Measurements from ENCODE around the gene LYST.
A peak's percentile ranks its signal among the peaks of the same experiment; 100 is the strongest.
"Not testable (repeated sequence)": the region's sequence is repeated elsewhere in the genome, so short reads cannot be mapped to it uniquely, and the experiment has no call there.

The LYST gene, protein sequence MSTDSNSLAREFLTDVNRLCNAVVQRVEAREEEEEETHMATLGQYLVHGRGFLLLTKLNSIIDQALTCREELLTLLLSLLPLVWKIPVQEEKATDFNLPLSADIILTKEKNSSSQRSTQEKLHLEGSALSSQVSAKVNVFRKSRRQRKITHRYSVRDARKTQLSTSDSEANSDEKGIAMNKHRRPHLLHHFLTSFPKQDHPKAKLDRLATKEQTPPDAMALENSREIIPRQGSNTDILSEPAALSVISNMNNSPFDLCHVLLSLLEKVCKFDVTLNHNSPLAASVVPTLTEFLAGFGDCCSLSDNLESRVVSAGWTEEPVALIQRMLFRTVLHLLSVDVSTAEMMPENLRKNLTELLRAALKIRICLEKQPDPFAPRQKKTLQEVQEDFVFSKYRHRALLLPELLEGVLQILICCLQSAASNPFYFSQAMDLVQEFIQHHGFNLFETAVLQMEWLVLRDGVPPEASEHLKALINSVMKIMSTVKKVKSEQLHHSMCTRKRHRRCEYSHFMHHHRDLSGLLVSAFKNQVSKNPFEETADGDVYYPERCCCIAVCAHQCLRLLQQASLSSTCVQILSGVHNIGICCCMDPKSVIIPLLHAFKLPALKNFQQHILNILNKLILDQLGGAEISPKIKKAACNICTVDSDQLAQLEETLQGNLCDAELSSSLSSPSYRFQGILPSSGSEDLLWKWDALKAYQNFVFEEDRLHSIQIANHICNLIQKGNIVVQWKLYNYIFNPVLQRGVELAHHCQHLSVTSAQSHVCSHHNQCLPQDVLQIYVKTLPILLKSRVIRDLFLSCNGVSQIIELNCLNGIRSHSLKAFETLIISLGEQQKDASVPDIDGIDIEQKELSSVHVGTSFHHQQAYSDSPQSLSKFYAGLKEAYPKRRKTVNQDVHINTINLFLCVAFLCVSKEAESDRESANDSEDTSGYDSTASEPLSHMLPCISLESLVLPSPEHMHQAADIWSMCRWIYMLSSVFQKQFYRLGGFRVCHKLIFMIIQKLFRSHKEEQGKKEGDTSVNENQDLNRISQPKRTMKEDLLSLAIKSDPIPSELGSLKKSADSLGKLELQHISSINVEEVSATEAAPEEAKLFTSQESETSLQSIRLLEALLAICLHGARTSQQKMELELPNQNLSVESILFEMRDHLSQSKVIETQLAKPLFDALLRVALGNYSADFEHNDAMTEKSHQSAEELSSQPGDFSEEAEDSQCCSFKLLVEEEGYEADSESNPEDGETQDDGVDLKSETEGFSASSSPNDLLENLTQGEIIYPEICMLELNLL (N-terminal part only)

DNA sequence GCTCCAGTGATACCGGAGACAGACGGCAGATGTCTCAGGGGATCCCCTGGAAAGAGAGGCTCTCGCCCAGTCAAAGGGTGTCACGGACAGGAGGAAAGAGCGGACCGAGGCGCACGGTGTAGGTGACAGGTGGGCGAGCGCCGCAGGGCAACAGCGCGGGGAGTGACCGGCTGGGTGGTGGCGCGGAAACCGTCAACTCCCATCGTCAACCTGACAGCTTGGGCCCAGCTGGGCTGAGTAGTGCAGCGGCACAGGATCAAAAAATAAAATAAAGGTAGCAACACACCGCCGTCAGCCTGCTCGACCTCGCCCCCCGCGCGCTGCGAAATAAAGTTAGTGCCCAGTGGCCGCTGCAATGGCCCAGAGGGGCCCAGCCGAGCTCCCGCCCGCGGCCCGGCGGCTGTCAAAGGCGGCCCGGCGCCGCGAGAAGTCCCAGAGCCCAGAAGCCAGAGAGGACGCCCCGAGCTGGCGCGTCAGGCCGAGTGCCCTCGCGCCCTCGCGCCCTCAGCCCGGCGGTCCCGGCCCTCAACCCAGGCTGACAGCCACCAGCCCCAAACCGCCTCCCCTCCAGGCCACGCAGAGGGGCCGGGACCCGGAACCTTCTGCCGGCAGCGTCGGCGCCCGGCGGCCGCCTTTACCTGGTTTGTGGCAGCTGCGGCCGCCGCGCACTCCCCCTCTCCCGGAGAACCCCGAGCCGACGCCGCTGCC lies at the start of gene LYST:
LYST (minus strand) TSS at position 702 of the 708 bp plus-strand sequence. CDS start 36,489 bp downstream, outside the sequence.
- DNase-seq (ENCODE audit: low spot score in 2 of 2), result peak; percentile 43 to 80
- peaks cover 50% of the 10 kb centered on the region for H3K4me1 Mint-ChIP-seq
- ATAC-seq, result peak; percentile 75

DNA sequence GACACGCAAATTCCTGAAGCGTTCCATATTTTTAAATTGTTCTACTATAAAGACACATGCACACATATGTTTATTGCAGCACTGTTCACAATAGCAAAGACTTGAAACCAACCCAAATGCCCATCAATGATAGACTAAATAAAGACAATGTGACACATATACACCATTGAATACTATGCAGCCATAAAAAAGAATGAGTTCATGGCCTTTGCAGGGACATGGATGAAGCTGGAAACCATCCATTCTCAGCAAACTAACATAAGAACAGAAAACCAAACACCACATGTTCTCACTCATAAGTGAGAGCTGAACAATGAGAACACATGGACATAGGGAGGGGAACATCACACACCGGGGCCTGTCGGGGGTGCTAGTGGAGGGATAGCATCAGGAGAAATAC lies 48.8 kb upstream of the LYST start:
- Mint-ChIP-seq H3K27ac (peak overlapping the region; percentile 41), H3K4me1 (peaks cover 42% of the 10 kb centered on the region)
- not testable (repeated sequence) for DNase-seq (ENCODE audit: low spot score in 2 of 2); H3K9me3 Mint-ChIP-seq; ATAC-seq; H3K4me3 Mint-ChIP-seq; H3K36me3 Mint-ChIP-seq

More for the DNA sequence above, at the start of gene LYST:
- Mint-ChIP-seq H3K4me3 (peak within 1 kb of the TSS; percentile 98), H3K36me3 (peaks cover 39% of the 10 kb centered on the region), H3K9me3 (no peaks in the 10 kb centered on the region), H3K27ac (peak within 1 kb of the TSS; percentile 98)

DNA sequence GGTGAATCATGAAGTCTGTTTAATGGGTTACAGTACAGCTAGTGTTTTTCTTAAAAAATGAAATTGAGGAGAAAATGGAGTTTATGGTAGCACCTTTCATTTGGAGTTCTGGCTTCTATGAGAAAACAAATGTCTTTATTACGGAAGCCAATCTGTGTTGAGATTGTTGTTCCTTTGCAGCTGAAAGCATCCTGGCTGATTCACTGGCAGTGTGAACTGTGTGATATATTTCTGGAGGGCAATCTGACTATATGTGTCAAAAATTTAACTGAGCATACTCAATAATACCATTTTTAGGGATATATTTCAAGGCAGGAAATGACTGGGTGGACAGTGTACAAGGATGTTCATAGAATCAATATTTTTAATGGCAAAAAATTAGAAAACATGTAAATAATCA lies 46.6 kb upstream of the LYST start:
- Mint-ChIP-seq H3K9me3 (no peaks in the 10 kb centered on the region), H3K36me3 (no peaks in the 10 kb centered on the region), H3K4me1 (peaks cover 49% of the 10 kb centered on the region), H3K27ac (no peak overlapping the region), H3K4me3 (no peak overlapping the region)
- DNase-seq (ENCODE audit: low spot score in 2 of 2) (no peak), ATAC-seq (no peak)

DNA sequence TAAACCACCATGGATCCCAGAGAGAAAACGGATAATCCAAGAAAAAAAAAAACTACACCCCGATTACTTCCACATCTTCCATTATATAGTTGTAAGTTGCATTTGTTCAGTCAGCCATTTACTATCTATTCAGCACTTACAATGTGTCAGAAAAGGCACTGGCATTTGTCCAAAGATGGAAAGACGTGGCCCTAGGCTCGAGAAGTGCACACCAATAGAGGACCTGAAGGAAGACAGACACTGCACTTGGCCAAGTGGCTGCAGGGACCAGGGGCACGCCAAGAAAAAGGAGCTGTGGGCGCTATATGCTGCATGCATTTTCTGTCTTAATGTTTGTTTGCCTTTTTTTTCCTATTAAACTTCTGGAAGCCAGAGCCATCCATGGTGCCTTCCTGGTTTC lies 45.2 kb upstream of the LYST start:
- ATAC-seq, result no peak
- H3K9me3 Mint-ChIP-seq, result no peaks in the 10 kb centered on the region
- no peaks in the 10 kb centered on the region for H3K36me3 Mint-ChIP-seq
- H3K4me3 Mint-ChIP-seq, result no peak overlapping the region
- H3K27ac Mint-ChIP-seq, result no peak overlapping the region
- DNase-seq (ENCODE audit: low spot score in 2 of 2), result no peak
- peaks cover 47% of the 10 kb centered on the region for H3K4me1 Mint-ChIP-seq

DNA sequence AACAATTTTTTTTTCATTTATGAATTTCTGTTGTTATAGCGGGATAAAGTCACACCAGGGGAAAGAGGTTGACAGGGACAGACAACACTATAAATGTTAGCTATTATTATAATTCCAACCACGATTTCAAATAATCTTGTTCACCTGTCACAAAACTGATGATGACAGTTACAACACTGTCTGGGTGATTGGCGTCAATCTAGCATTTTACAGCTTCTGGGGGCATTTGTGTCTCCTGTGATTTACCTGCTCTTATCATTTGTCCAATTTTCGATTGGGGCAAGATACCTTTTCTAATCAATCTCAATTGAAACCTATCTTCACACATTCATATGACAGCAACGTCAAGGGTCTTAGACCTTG lies 44.6 kb upstream of the LYST start:
- ATAC-seq, result no peak
- Mint-ChIP-seq H3K4me3 (no peak overlapping the region), H3K4me1 (peaks cover 46% of the 10 kb centered on the region), H3K36me3 (no peaks in the 10 kb centered on the region), H3K27ac (no peak overlapping the region), H3K9me3 (no peaks in the 10 kb centered on the region)
- DNase-seq (ENCODE audit: low spot score in 2 of 2), result no peak

DNA sequence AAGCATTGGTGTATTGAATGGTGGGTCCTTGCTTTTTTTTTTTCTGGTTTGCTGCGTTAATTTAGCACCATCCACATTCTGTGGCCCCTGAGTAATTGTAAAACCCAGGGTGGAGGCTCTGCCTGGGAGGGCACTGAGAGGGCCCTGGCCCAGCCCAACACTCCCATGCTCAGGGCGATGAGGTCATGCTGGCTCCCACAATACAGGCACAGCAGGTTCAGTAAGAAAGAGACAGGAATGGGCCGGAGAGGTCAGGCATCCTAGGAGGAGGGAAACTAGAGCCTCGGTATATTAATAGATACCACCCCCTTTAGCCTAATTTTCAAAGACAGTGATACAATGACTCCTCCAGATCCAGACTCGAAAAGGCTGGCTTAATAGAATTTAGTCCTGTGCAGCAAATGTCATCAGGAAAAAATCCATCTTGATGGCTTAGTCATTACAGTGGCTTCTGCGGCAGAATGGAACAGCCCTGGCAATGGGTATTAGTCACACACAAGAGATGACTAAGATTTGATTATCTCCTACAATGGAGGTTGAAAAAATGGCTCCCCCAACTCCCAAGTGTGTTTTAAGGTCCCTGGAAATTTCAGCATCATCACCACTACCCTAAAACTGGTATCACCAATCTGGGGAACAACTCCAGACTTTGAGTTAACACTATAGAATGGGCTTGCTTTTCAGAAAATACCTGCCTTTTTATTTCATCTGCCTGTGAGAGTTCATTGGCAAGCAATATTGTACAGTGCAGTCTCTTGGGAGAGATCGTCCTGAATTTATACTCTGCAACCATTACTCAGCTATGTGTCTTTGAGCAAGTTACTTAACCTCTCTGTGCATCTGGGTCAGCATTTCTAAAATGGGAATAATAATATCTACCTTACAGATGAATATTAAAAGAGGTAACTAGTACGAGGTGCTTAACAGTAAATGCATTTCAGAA lies 43.9 kb upstream of the LYST start:
- peak; percentile 98 for ATAC-seq
- peaks cover 40% of the 10 kb centered on the region for H3K4me1 Mint-ChIP-seq

DNA sequence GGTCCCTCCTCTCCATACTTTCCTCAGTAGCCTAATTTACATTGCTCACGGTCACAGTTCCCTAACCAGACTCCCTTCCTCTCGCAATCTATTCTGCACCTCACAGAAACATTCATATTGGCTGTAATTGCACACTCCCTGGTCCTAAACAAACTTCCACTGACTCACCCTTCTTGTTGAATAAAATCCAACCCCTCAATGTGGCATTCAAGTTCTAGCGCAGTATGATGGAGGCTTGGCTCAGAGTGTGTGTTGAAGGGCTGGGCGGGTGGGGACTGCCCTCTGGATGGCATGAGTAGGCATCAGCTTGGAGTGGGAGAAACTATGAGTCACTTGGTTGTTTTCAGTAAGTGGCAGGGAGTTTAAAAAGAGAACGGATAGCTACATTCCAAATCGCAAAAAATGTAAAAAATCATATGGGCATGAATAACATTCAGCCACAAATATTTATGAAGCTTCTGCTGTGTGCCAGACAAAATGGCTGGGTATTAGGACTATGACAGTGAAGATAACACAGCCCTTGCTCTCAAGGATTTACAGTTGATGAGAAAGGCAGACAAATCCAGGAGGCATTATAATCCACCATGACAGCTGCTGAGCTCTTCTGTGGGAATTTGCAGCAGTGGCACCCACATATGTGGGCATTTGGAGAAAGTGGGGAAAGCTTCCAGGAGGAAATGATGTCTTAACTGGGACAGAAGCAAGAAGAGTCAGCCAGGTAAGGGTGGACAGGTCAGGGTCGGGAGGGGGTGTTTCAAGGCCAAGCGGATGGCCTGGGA lies 42.2 kb upstream of the LYST start:
- ATAC-seq (no peak), DNase-seq (ENCODE audit: low spot score in 2 of 2) (no peak)
- peaks cover 37% of the 10 kb centered on the region for H3K4me1 Mint-ChIP-seq
- peak overlapping the region; percentile 67 for H3K27ac Mint-ChIP-seq
- H3K9me3 Mint-ChIP-seq, result no peaks in the 10 kb centered on the region
- peak overlapping the region; percentile 15 for H3K4me3 Mint-ChIP-seq
- no peaks in the 10 kb centered on the region for H3K36me3 Mint-ChIP-seq

More for the DNA sequence above, 43.9 kb upstream of the LYST start:
- DNase-seq (ENCODE audit: low spot score in 2 of 2), result peak; percentile 15 to 68
- H3K4me3 Mint-ChIP-seq, result peak overlapping the region; percentile 36
- no peaks in the 10 kb centered on the region for H3K9me3 Mint-ChIP-seq
- H3K27ac Mint-ChIP-seq, result peak overlapping the region; percentile 73
- no peaks in the 10 kb centered on the region for H3K36me3 Mint-ChIP-seq

DNA sequence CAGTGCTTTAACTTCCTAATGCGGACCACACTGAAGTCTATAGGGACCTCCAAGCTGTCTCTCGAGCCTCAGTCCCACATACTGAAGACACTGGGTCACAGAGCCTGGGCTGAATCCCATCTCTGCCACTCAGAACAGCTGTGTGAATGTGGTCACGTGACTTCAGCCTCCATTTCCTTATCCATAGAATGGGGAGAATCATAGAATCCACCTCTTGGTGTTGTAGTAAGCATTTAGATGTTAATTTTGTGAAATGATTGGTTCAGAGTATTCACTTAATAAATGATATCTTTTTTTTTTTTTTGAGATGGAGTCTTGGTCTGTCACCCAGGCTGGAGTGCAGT lies 41.2 kb upstream of the LYST start:
- no peak for DNase-seq (ENCODE audit: low spot score in 2 of 2)
- no peaks in the 10 kb centered on the region for H3K9me3 Mint-ChIP-seq
- no peaks in the 10 kb centered on the region for H3K36me3 Mint-ChIP-seq
- no peak overlapping the region for H3K4me3 Mint-ChIP-seq
- peaks cover 37% of the 10 kb centered on the region for H3K4me1 Mint-ChIP-seq
- ATAC-seq, result no peak
- no peak overlapping the region for H3K27ac Mint-ChIP-seq

DNA sequence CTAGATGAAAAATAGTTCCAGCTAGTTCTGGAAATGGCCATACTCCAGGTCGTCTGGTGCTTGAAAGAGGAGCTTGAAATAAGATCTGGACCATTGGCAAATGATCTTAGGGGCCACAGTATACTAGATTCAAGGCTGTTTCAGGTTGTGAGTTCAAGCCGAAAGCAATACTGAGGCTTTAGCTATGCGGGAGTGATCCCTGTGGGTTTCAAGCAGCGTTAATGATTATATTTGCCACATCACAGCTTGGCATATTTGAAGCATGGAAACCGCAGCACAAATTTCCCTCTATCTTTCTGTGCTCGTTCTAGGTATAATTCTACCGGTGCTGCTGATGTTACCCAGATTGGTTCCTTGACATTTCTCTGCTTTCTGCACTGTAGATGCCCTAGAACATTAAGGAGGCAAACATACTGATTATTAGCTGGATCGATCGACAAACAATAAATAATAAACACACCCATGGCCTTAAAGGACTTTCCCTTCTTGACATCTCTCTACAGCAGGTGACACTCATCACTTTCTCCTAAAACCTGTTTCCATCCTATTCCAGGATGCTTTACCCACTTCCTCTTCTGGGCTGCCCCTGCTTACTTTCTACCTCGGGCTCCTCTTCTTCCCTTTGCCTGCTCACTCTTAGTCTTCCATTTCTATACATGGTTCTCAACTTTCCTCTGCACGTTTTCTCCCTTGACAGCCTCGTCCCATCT lies 40.6 kb upstream of the LYST start:
- DNase-seq (ENCODE audit: low spot score in 2 of 2), result no peak
- Mint-ChIP-seq H3K4me3 (no peak overlapping the region), H3K36me3 (no peaks in the 10 kb centered on the region), H3K27ac (no peak overlapping the region), H3K4me1 (peaks cover 37% of the 10 kb centered on the region), H3K9me3 (no peaks in the 10 kb centered on the region)
- no peak for ATAC-seq

DNA sequence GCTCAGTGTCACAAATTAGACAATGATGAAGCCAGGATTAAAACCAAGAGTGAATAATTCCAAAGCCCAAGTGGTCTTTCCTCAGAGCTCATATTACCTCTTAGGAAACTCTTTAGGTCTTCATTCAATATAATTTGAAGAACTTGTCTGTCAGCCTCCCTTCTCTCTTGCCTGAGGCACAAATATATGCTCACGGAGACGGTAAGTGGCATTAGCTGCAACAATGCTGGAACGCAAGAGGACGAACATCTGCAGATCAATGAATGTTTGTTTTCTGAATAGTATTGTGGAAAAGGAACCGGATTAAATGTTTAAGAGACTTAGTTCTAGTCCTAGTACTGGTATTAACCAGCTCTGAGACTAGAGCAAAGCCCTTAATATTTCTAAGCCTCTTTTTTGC lies 39.7 kb upstream of the LYST start:
- Mint-ChIP-seq H3K27ac (no peak overlapping the region), H3K4me3 (no peak overlapping the region), H3K36me3 (no peaks in the 10 kb centered on the region), H3K9me3 (no peaks in the 10 kb centered on the region), H3K4me1 (peaks cover 44% of the 10 kb centered on the region)
- no peak for DNase-seq (ENCODE audit: low spot score in 2 of 2)
- ATAC-seq, result no peak

DNA sequence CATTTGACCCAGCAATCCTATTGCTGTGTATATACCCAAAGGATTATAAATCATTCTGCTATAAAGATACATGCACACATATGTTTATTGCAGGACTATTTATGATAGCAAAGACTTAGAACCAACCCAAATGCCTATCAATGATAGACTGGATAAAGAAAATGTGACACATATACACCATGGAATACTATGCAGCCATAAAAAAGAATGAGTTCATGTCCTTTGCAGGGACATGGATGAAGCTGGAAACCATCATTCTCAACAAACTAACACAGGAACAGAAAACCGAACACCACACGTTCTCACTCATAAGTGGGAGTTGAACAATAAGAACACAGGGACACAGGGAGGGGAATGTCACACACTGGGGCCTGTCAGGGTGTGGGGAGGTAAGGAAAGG lies 37.1 kb upstream of the LYST start:
- H3K4me3 Mint-ChIP-seq; DNase-seq (ENCODE audit: low spot score in 2 of 2); H3K9me3 Mint-ChIP-seq; ATAC-seq; H3K27ac Mint-ChIP-seq; H3K36me3 Mint-ChIP-seq: not testable (repeated sequence)
- H3K4me1 Mint-ChIP-seq, result peaks cover 32% of the 10 kb centered on the region

DNA sequence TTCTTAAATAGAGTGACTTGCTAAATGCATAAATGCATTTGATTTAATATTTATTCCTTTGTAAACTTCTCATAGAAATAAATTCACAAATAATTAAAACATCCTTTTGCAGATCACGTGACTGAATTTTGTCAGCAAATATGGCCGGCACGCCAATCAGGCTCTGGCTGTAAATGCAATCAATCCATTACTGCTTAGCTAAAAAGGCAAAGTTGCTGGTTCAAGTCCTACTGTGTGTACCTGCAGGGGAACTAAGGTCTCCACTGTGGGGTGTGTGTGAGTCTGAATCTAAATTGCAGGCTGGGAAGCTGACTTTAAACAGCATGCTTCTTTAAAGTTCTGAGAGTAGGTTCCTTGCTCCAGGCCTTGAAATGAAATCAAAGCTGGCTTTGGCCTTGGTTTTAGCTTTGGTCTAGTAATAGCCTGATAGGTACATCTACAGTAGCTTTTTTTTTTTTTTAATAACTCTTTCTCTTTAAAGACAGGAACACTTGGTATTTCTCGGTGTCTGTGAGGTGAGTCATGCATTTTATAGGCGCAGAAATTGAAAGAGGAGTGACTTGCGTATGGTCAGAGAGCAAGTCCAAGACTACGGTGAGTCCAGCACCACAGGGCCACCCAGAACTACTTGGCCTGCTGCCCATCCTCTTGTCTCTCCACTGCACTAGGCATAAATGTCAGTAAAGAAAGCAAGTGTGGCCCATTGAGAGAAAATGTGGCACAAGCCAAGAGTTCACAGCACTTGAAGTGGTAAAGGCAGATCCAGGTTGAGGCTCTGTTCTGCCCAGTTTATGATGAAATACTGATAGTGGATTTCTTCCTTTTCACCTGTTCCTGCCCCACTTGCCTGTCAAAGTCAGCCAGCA lies 36.2 kb upstream of the LYST start:
- Mint-ChIP-seq H3K36me3 (no peaks in the 10 kb centered on the region), H3K27ac (no peak overlapping the region), H3K9me3 (no peaks in the 10 kb centered on the region), H3K4me1 (peaks cover 34% of the 10 kb centered on the region), H3K4me3 (no peak overlapping the region)
- no peak for ATAC-seq
- no peak for DNase-seq (ENCODE audit: low spot score in 2 of 2)

Data from stimulated activated effector memory CD8-positive, alpha-beta T cell treated with anti-CD3 and anti-CD28 coated beads, Interleukin-12 subunit alpha, Interleukin-12 subunit beta, amount 100 ng/mL, for 72 hours (primary cell).